GM23338 (cell line): ENCODE measurements around the gene RUNX3.

ENCODE experiments used
- CTCF ChIP-seq, 2 experiments: fragments of 200-600 bp in 1 of 2; sonication (generic) in 1 of 2; conservative IDR thresholded peaks; 2 replicates each; pipeline versions ENCODE4 v1.5.1 to v1.6.1; 2016 to 2017; ENCODE audit warnings: antibody characterized with exemption in 2 of 2, low read depth in 2 of 2, mild to moderate bottlenecking in 2 of 2, moderate library complexity in 1 of 2
- EZH2 ChIP-seq: fragments of 200-600 bp; sonication (generic); IDR thresholded peaks from one replicate; pipeline ENCODE4 v1.8.0; 2017; ENCODE audit warnings: antibody characterized with exemption, mild to moderate bottlenecking, low read depth; ENCODE audit not compliant: unreplicated experiment
- EZH2phosphoT487 ChIP-seq: fragments of 200-600 bp; sonication (generic); IDR thresholded peaks from one replicate; pipeline ENCODE4 v1.8.1; 2018; ENCODE audit warnings: antibody characterized with exemption; ENCODE audit not compliant: unreplicated experiment
- JUNB ChIP-seq: IDR thresholded peaks from one replicate; pipeline ENCODE4 v1.6.1; 2016; ENCODE audit warnings: antibody characterized with exemption; ENCODE audit not compliant: unreplicated experiment
- POLR2AphosphoS5 ChIP-seq: IDR thresholded peaks from 2 replicates; pipeline ENCODE4 v1.6.1; 2016; ENCODE audit warnings: antibody characterized with exemption, low read depth
- REST ChIP-seq: IDR thresholded peaks from one replicate; pipeline ENCODE4 v1.6.1; 2018; ENCODE audit warnings: antibody characterized with exemption; ENCODE audit not compliant: unreplicated experiment
- STAT1 ChIP-seq: IDR thresholded peaks from one replicate; pipeline ENCODE4 v1.6.1; 2016; ENCODE audit warnings: antibody characterized with exemption; ENCODE audit not compliant: unreplicated experiment
- ZNF114 ChIP-seq: fragments of 250-450 bp; sonication (Bioruptor Pico); IDR thresholded peaks from 2 replicates; pipeline ENCODE4 v1.5.0; 2020; ENCODE audit warnings: mild to moderate bottlenecking, moderate library complexity
- ZNF331 ChIP-seq: fragments of 250-450 bp; sonication (Bioruptor Pico); IDR thresholded peaks from 2 replicates; pipeline ENCODE4 v1.5.0; 2020; ENCODE audit warnings: low read depth, mild to moderate bottlenecking, moderate library complexity

DNA sequence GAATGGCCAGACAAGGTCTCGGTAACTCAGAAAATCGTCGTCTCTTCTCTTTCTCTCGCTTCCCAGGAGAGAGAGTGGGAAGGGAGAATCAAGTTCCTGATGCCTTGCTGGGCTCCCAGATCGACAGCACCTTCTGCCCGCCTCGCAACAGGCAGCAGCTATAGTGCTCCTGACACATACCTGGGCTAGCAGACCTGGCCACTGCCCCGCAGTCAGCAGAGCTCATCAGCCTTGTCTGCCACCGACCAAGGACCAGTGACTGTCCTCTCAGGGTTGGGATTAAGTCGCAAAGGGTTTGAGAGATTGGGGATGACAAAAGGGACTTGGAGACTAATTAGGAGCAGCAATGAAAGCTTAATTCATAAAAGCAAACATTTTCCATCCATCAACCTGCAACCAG lies 4.1 kb downstream of the RUNX3 start:
- TF ChIP-seq CTCF (conservative IDR thresholded peaks at IDR 0.05; ENCODE audit: low read depth in 2 of 2) (no peak), POLR2AphosphoS5 (no peak), EZH2phosphoT487 (no peak), JUNB (no peak), EZH2 (no peak), REST (no peak), ZNF331 (CRISPR knock-in tag) (no peak), STAT1 (no peak), ZNF114 (CRISPR knock-in tag) (no peak)
